ENCODE results near the gene SH2B3. TPM values are rescaled to one million over a fixed set of nuclear protein-coding genes. Genes with fewer than 3 reads are reported as not detected.
A peak's percentile ranks its signal among the peaks of the same experiment; 100 is the strongest.

The SH2B3 gene
- total RNA-seq, 2 experiments from 2014 or later = 48.7 to 52.7 TPM

DNA sequence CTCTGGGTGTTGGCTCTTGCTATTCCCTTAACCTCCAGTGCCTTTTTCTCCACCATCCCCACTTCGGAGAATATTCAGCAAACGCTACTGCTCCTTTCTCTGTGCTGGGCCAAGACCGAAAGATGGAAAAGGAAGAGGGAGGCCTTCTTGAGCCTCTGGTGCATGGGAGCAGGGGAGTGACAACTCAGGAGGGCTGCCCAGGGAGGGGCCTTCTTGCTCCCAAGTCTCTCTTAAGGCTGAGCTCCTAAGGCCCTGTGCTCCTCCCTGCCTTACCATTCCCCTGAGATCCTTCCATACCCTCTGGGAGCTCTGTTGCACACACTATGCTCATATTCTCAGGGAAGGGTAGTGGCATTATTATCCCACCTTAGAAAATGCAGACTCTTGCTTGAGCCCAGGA lies 34.9 kb downstream of the SH2B3 start:
- peak overlapping the region; percentile 61 for H3K27ac Mint-ChIP-seq
- no peak for DNase-seq
- intact Hi-C loops (cut with micrococcal nuclease) = loop anchor here (5.0 kb wide), 1 partner anchor 38 kb away; no protein-coding TSS in a partner anchor
- TF ChIP-seq, protein P1, sequence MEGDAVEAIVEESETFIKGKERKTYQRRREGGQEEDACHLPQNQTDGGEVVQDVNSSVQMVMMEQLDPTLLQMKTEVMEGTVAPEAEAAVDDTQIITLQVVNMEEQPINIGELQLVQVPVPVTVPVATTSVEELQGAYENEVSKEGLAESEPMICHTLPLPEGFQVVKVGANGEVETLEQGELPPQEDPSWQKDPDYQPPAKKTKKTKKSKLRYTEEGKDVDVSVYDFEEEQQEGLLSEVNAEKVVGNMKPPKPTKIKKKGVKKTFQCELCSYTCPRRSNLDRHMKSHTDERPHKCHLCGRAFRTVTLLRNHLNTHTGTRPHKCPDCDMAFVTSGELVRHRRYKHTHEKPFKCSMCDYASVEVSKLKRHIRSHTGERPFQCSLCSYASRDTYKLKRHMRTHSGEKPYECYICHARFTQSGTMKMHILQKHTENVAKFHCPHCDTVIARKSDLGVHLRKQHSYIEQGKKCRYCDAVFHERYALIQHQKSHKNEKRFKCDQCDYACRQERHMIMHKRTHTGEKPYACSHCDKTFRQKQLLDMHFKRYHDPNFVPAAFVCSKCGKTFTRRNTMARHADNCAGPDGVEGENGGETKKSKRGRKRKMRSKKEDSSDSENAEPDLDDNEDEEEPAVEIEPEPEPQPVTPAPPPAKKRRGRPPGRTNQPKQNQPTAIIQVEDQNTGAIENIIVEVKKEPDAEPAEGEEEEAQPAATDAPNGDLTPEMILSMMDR (IDR thresholded peaks at IDR 0.05) = no peak
- peaks cover 57% of the 10 kb centered on the region for H3K36me3 Mint-ChIP-seq (ENCODE audit: low read depth)
- H3K4me3 Mint-ChIP-seq = no peak overlapping the region
- peaks cover 91% of the 10 kb centered on the region for H3K4me1 Mint-ChIP-seq (ENCODE audit: low read depth)
- H3K27me3 Mint-ChIP-seq = no peaks in the 10 kb centered on the region
- POLR2A ChIA-PET = interaction anchor here (1.4 to 7.8 kb wide), 3 partner anchors 33 to 72 kb away, joined by 4 to 89 read pairs (median 6); partner anchors contain the start of gene SH2B3
- no peaks in the 10 kb centered on the region for H3K9me3 Mint-ChIP-seq
- CTCF ChIA-PET = interaction anchor here (3.9 to 40.2 kb wide), 2 partner anchors 11 to 36 kb away, joined by 36 to 1222 read pairs; partner anchors contain the start of gene SH2B3
- ATAC-seq = no peak

DNA sequence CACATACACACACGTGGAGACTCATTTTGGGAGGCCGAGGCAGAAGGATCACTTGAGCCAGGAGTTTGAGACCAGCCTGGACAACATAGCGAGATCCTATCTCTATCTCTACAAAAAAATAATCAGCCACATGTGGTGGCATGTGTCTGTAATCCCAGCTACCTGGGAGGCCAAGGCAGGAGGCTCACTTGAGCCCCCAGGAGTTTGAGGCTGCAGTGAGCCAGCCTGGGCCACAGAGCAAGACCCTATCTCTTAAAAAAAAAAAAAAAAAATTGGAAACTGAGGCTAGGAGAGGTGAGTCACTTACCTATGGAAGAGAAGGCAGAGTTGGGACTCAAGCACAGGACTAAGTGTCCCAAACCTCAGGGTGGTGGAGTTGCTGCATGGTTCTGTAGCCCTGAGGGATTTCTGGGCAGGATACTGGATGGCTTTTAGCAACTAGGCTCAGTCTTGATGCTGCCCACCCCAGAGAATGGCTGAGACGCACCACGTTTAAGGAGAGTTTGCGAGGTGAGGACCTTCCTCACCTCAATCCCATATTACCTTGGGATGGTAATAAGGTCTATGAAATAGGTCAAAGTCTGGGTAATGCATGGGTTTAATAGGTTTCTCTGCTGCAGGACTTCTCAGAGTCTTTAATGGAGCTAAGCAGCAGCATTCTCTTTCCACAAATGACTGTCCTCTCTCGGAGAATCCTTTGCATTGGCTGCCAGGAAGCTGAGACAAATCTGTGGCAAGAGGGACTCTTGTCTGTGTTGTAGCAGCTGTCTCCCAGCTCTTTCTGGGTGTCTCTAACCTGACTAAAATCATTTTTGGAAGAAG lies 35.6 kb downstream of the SH2B3 start:
- CTCF ChIA-PET = interaction anchor here (0.7 to 40.2 kb wide), 4 partner anchors 10 to 58 kb away, joined by 4 to 1222 read pairs (median 20); partner anchors contain the start of gene SH2B3
- DNase-seq (no peak), ATAC-seq (no peak)
- Mint-ChIP-seq H3K4me1 (ENCODE audit: low read depth) (peaks cover 91% of the 10 kb centered on the region), H3K27me3 (no peaks in the 10 kb centered on the region), H3K9me3 (no peaks in the 10 kb centered on the region), H3K4me3 (no peak overlapping the region), H3K27ac (peak overlapping the region; percentile 61), H3K36me3 (ENCODE audit: low read depth) (peaks cover 56% of the 10 kb centered on the region)
- POLR2A ChIA-PET = interaction anchor here (0.6 to 5.4 kb wide), 5 partner anchors 11 to 571 kb away, joined by 3 to 41 read pairs (median 5); no protein-coding TSS in a partner anchor
- intact Hi-C loops (cut with micrococcal nuclease) = loop anchor here (5.0 kb wide), 1 partner anchor 39 kb away; no protein-coding TSS in a partner anchor
- TF ChIP-seq, protein P1 (IDR thresholded peaks at IDR 0.05) = no peak

DNA sequence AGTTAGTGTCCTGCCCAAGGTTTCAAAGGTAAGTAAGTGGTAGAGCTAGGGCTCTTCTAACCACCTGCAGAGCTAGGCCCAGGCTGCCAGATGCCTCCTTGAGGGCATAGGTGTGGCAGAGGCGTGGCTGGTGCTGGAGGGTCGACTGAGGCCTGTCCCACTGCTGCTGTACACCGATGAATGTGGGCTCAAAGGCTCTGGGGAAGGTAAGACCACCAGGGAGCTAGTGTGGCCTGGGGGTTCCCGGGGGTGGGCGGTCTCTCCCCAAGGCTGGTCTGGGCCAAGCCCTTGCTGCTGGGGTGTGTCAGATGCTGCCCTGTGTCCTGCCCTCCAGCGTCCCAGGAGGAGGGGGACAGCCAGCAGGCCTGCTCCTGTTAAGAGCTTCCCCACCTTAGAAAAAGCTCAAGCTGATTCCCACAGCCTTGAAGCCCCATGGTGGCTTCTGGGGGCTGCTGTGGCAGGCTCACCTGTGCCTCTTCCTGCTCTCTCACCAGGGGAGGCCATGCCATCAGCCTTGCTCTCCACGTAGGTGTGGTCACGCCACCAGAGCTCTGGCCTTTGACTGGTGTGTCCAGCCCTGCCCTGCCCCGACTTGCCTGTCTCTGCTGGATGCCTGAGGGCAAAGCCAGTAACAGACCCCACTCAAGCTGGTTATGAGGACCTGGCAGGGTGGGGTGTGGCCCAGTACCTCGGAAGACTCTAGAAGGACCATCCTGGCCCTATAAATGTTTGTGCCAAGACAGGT lies 36.8 kb downstream of the SH2B3 start:
- Mint-ChIP-seq H3K36me3 (ENCODE audit: low read depth) (peaks cover 56% of the 10 kb centered on the region), H3K27ac (peak overlapping the region; percentile 68)
- intact Hi-C loops (cut with micrococcal nuclease) = loop anchor here (5.0 kb wide), 1 partner anchor 40 kb away; no protein-coding TSS in a partner anchor

DNA sequence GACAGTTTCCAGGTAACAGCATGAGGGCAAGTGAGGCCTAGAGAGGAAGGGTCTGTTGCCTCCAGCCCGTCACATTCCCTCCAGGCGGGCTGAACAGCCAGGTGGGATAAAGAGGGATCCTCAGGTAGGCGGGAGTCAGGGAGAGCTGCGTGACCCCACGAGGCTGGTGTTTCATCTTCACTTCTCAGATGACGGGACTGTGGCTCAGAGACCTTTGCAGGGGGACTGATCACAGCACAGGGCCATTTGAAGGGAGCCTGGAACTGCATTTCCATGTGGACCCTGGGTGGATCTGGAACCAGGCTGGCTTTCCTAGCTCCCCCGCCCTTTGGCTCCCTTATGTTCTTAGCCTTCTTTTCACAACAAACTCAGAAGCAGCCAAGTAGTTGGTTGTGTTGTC lies 37.4 kb downstream of the SH2B3 start:
- POLR2A ChIA-PET = interaction anchor here (1.4 to 5.4 kb wide), 7 partner anchors 8 to 39 kb away, joined by 4 to 41 read pairs (median 30); no protein-coding TSS in a partner anchor
- TF ChIP-seq, protein P1 (IDR thresholded peaks at IDR 0.05) = no peak
- H3K27ac Mint-ChIP-seq = peak overlapping the region; percentile 68
- intact Hi-C loops (cut with micrococcal nuclease) = loop anchor here (5.0 kb wide), 1 partner anchor 41 kb away; no protein-coding TSS in a partner anchor
- no peak for DNase-seq
- H3K27me3 Mint-ChIP-seq = no peaks in the 10 kb centered on the region
- H3K36me3 Mint-ChIP-seq (ENCODE audit: low read depth) = peaks cover 57% of the 10 kb centered on the region
- ATAC-seq = no peak
- H3K9me3 Mint-ChIP-seq = no peaks in the 10 kb centered on the region
- peaks cover 82% of the 10 kb centered on the region for H3K4me1 Mint-ChIP-seq (ENCODE audit: low read depth)
- no peak overlapping the region for H3K4me3 Mint-ChIP-seq
- CTCF ChIA-PET = interaction anchor here (1.4 to 40.2 kb wide), 5 partner anchors 8 to 38 kb away, joined by 6 to 1222 read pairs (median 28); partner anchors contain the start of gene SH2B3

More for the DNA sequence above, 36.8 kb downstream of the SH2B3 start:
- POLR2A ChIA-PET = interaction anchor here (1.4 to 5.4 kb wide), 7 partner anchors 8 to 38 kb away, joined by 4 to 41 read pairs (median 28); no protein-coding TSS in a partner anchor
- peaks cover 84% of the 10 kb centered on the region for H3K4me1 Mint-ChIP-seq (ENCODE audit: low read depth)
- DNase-seq (no peak), ATAC-seq (no peak)
- CTCF ChIA-PET = interaction anchor here (0.8 to 40.2 kb wide), 4 partner anchors 9 to 87 kb away, joined by 3 to 1222 read pairs (median 20); partner anchors contain the start of gene SH2B3
- no peaks in the 10 kb centered on the region for H3K9me3 Mint-ChIP-seq
- no peaks in the 10 kb centered on the region for H3K27me3 Mint-ChIP-seq
- TF ChIP-seq, protein P1 (IDR thresholded peaks at IDR 0.05) = no peak
- no peak overlapping the region for H3K4me3 Mint-ChIP-seq

All from activated CD8-positive, alpha-beta T cell treated with anti-CD3 and anti-CD28 coated beads for 36 hours (primary cell).